Activated gamma-delta T cell treated with Interleukin-2 at 50 U/mL for 16 hours (primary cell): ENCODE measurements around the gene TDP1.
"Not testable (repeated sequence)": the region's sequence is repeated elsewhere in the genome, so short reads cannot be mapped to it uniquely, and the experiment has no call there.

ENCODE experiments used
- DNase-seq: peaks from one replicate; pipeline ENCODE4 v3.0.0-alpha.2; 2020

Gene TDP1

GRCh38 chr14:89992273-89992672 lies 36.5 kb downstream of the TDP1 start:
- no peak for DNase-seq

- no peak for DNase-seq
These were observed 41.2 kb downstream of the TDP1 start for GRCh38 chr14:89996963-89997362.

GRCh38 chr14:90000935-90001334 lies 45.2 kb downstream of the TDP1 start:
- DNase-seq = no peak

GRCh38 chr14:90003526-90004307 lies 48.0 kb downstream of the TDP1 start:
- no peak for DNase-seq

GRCh38 chr14:90005441-90005840 lies 49.7 kb downstream of the TDP1 start:
- no peak for DNase-seq

- no peak for DNase-seq
These were observed 50.3 kb downstream of the TDP1 start for GRCh38 chr14:90005939-90006530.

GRCh38 chr14:90017371-90017770 lies 61.6 kb downstream of the TDP1 start:
- DNase-seq = no peak

GRCh38 chr14:90019824-90020523 lies 64.2 kb downstream of the TDP1 start:
- no peak for DNase-seq

GRCh38 chr14:90023176-90023896 lies 67.6 kb downstream of the TDP1 start:
- no peak for DNase-seq

GRCh38 chr14:90024910-90025309 lies 69.2 kb downstream of the TDP1 start:
- no peak for DNase-seq

GRCh38 chr14:90026608-90027007 lies 70.9 kb downstream of the TDP1 start:
- not testable (repeated sequence) for DNase-seq

GRCh38 chr14:90027842-90028241 lies 72.1 kb downstream of the TDP1 start:
- DNase-seq = no peak

- no peak for DNase-seq
These were observed 78.4 kb downstream of the TDP1 start for GRCh38 chr14:90034156-90034555.

GRCh38 chr14:90034835-90035525 lies 79.3 kb downstream of the TDP1 start:
- DNase-seq = no peak

- no peak for DNase-seq
These were observed 83.7 kb downstream of the TDP1 start for GRCh38 chr14:90039253-90040010.

GRCh38 chr14:90040411-90040810 lies 84.7 kb downstream of the TDP1 start:
- DNase-seq = no peak

GRCh38 chr14:90042496-90043252 lies 86.9 kb downstream of the TDP1 start:
- DNase-seq = no peak

- no peak for DNase-seq
These were observed 89.9 kb downstream of the TDP1 start for GRCh38 chr14:90045616-90046015.

GRCh38 chr14:90049390-90049789 lies 93.7 kb downstream of the TDP1 start:
- no peak for DNase-seq

- DNase-seq = no peak
These were observed 94.5 kb downstream of the TDP1 start for GRCh38 chr14:90050271-90050670.

GRCh38 chr14:90053044-90053443 lies 97.3 kb downstream of the TDP1 start:
- DNase-seq = no peak
